ENCODE data around the gene STYK1. TPM values are rescaled to one million over a fixed set of nuclear protein-coding genes. Genes with fewer than 3 reads are reported as not detected.

Gene STYK1
- total RNA-seq, 4 donors from 2014 or later, result 0.50 to 1.2 TPM; not detected in 2

GRCh38 chr12:10571141-10571540 is 102.7 kb downstream of the STYK1 start:
- Histone ChIP-seq H3K36me3 (no peaks in the 10 kb centered on the region), H3K4me1 (no peaks in the 10 kb centered on the region), H3K27ac (replicated peaks in 1 of 4) (no peak overlapping the region), H3K9me3 (no peaks in the 10 kb centered on the region), H3K4me3 (no peak overlapping the region), H3K27me3 (peaks cover 0 to 4% (median 0%) of the 10 kb centered on the region in 4 donors)
- no peak for DNase-seq (ENCODE audit: extremely low spot score)
- 89% methylated on average over 11 of the region's 11 CpGs for WGBS
- TF ChIP-seq POLR2A (IDR thresholded peaks at IDR 0.05; ENCODE audit: low read depth), result no peak
- TF ChIP-seq CTCF (IDR thresholded peaks at IDR 0.05), result no peak
- no peak for TF ChIP-seq EP300 (IDR thresholded peaks at IDR 0.05)
- TF ChIP-seq POLR2AphosphoS5 (IDR thresholded peaks at IDR 0.05), result no peak
- intact Hi-C loops (cut with DNase I), result no loop called here

Other genes starting within 250 kb of the STYK1 start
- gene KLRC2, start 238.0 kb downstream of the STYK1 start, total RNA-seq, result under 1 TPM in 2 of 4 donors, not detected in 2; 0.42 to 0.66 TPM
- gene KLRC1, start 220.7 kb downstream of the STYK1 start, total RNA-seq, result 1 to 10 TPM in 1 of 4 donors, under 1 TPM in 1, not detected in 2; 0.50 to 2.1 TPM
- under 1 TPM in 3 of 4 donors, not detected in 1; 0.17 to 0.45 (median 0.17) TPM for gene EIF2S3B, start 168.2 kb downstream of the STYK1 start, total RNA-seq
- gene MAGOHB, start 60.4 kb downstream of the STYK1 start, total RNA-seq, result 10 to 100 TPM in 3 of 4 donors, 1 to 10 TPM in 1; 10.0 to 14.2 (median 11.3) TPM
- 100 to 1,000 TPM; 406 to 604 (median 588) TPM for gene YBX3, start 49.3 kb upstream of the STYK1 start, total RNA-seq
- gene TAS2R7, start 128.6 kb upstream of the STYK1 start, total RNA-seq, result not detected
- not detected for gene TAS2R8, start 133.2 kb upstream of the STYK1 start, total RNA-seq
- not detected for gene TAS2R9, start 136.1 kb upstream of the STYK1 start, total RNA-seq
- gene TAS2R10, start 152.3 kb upstream of the STYK1 start, total RNA-seq, result under 1 TPM in 2 of 4 donors, not detected in 2; 0.40 to 0.42 TPM
- 1 to 10 TPM in 3 of 4 donors, not detected in 1; 1.0 to 2.1 (median 1.6) TPM for gene PRR4, start 175.4 kb upstream of the STYK1 start, total RNA-seq
- 10 to 100 TPM; 11.0 to 17.0 (median 12.6) TPM for gene PRH1, start 210.2 kb upstream of the STYK1 start, total RNA-seq
- 1 to 10 TPM in 1 of 4 donors, under 1 TPM in 3; 0.52 to 1.7 (median 0.80) TPM for gene TAS2R13, start 235.5 kb upstream of the STYK1 start, total RNA-seq

Measured in esophagus muscularis mucosa (tissue), 4 donors.